Epithelial cell of esophagus (primary cell): ENCODE measurements around the gene CILP2.

Source experiments
- DNase-seq: peaks from one replicate; pipeline ENCODE4 v3.0.0; 2010; ENCODE audit warnings: low read depth
- H3K4me3 ChIP-seq: 2 replicates; pipeline ENCODE4 v1.5.1; 2011; ENCODE audit warnings: mild to moderate bottlenecking, low read length, control low read depth
- CTCF ChIP-seq: IDR thresholded peaks from 2 replicates; pipeline ENCODE4 v1.5.1; 2011; ENCODE audit warnings: low read depth, mild to moderate bottlenecking, low read length, control low read depth, inconsistent platforms; ENCODE audit not compliant: insufficient read depth; ENCODE audit errors: missing control alignments

CILP2 gene

GRCh38 chr19:19552798-19553197, 14.7 kb downstream of the CILP2 start:
- no peak overlapping the region for H3K4me3 ChIP-seq
- peak; percentile 43 for DNase-seq
- TF ChIP-seq CTCF = peak; percentile 72

- DNase-seq = no peak
- no peak for TF ChIP-seq CTCF
- no peak overlapping the region for H3K4me3 ChIP-seq
Measured at GRCh38 chr19:19553670-19554069, 15.6 kb downstream of the CILP2 start.

GRCh38 chr19:19554074-19555023, 16.3 kb downstream of the CILP2 start:
- peak; percentile 42 for DNase-seq
- H3K4me3 ChIP-seq = no peak overlapping the region
- peak; percentile 61 for TF ChIP-seq CTCF

- no peak overlapping the region for H3K4me3 ChIP-seq
- no peak for TF ChIP-seq CTCF
Measured at GRCh38 chr19:19558055-19558454, 20.0 kb downstream of the CILP2 start.

GRCh38 chr19:19558636-19559035, 20.6 kb downstream of the CILP2 start:
- no peak for TF ChIP-seq CTCF
- no peak for DNase-seq
- no peak overlapping the region for H3K4me3 ChIP-seq

More at GRCh38 chr19:19558055-19558454, 20.0 kb downstream of the CILP2 start:
- DNase-seq = no peak

- no peak for TF ChIP-seq CTCF
- no peak for DNase-seq
- H3K4me3 ChIP-seq = no peak overlapping the region
Measured at GRCh38 chr19:19559931-19560330, 21.9 kb downstream of the CILP2 start.
